Vagina (tissue), 2 donors: ENCODE results near the gene RASA3.

ENCODE experiments used
- POLR2AphosphoS5 ChIP-seq, 2 donors: sonication (generic); formaldehyde crosslinking; IDR thresholded peaks; one replicate each; pipeline ENCODE4 v1.9.0; 2017; ENCODE audit warnings: antibody characterized with exemption in 2 of 2, mild to moderate bottlenecking in 2 of 2, low read depth in 1 of 2; ENCODE audit not compliant: insufficient read depth in 1 of 2
- TF ChIP-seq, protein P1 (sequence below), 3 experiments: fragments of 450-650 bp in 2 of 3; fragments of 200-600 bp in 1 of 3; sonication (generic) in 1 of 3; IDR thresholded peaks; one replicate each; pipeline ENCODE4 v1.5.1; 2017 to 2019; ENCODE audit warnings: antibody characterized with exemption in 3 of 3, mild to moderate bottlenecking in 2 of 3, moderate library complexity in 2 of 3

- TF ChIP-seq, protein P1, sequence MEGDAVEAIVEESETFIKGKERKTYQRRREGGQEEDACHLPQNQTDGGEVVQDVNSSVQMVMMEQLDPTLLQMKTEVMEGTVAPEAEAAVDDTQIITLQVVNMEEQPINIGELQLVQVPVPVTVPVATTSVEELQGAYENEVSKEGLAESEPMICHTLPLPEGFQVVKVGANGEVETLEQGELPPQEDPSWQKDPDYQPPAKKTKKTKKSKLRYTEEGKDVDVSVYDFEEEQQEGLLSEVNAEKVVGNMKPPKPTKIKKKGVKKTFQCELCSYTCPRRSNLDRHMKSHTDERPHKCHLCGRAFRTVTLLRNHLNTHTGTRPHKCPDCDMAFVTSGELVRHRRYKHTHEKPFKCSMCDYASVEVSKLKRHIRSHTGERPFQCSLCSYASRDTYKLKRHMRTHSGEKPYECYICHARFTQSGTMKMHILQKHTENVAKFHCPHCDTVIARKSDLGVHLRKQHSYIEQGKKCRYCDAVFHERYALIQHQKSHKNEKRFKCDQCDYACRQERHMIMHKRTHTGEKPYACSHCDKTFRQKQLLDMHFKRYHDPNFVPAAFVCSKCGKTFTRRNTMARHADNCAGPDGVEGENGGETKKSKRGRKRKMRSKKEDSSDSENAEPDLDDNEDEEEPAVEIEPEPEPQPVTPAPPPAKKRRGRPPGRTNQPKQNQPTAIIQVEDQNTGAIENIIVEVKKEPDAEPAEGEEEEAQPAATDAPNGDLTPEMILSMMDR (IDR thresholded peaks at IDR 0.05): no peak
- TF ChIP-seq POLR2AphosphoS5 (IDR thresholded peaks at IDR 0.05; ENCODE audit: insufficient read depth in 1 of 2, low read depth in 1 of 2): no peak
These were observed 3.3 kb upstream of the RASA3 start for GRCh38 chr13:114135731-114136171.
